Measurements from ENCODE around the gene GADD45G. TPM values are rescaled to one million over a fixed set of nuclear protein-coding genes. Genes with fewer than 3 reads are reported as not detected.

The GADD45G gene
- total and polyA plus RNA-seq, 10 of the 15 experiments (the other 5 are each of a cell fraction or from before 2014, with no cell fraction given) = 0.07 to 1.00 (median 0.29) TPM; not detected in 4

DNA sequence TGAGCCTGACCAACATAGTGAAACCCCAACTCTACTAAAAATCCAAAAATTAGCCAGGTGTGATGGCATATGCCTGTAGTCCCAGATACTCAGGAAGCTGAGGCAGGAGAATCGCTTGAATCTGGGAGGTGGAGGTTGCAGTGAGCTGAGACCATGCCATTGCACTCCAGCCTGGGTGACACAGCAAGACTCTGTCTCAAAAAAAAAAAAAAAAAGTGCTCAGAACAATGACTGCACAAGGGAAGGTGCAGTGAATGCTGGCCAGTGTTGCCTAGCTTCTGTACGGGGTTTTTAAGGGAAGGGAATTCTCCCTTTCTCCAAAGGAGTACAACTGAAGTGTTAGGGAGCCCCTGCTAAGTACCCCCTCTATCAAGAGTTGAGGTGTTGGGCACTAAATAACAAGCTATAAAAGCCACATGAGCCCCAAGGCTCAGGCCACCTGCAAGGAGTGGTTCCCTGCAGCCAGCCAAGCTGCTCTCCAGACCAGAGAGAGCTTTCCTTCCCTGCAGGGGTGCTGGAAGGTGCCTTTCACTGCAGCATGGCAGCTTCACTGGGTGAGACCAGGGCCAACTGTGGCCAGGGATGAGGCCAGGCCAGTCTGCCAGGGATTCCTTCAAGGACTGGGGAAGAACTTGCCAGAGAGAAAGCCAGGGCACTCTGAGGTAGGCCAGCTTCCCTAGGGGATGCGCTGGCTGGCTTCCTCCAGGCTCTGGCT is 14.8 kb downstream of the GADD45G start:
- TF ChIP-seq E2F8 (IDR thresholded peaks at IDR 0.05; ENCODE audit: low read depth, partially characterized antibody) (no peak), FOXK2 (IDR thresholded peaks at IDR 0.05) (no peak), ESRRA (IDR thresholded peaks at IDR 0.05; ENCODE audit: low read length) (no peak), PKNOX1 (IDR thresholded peaks at IDR 0.05) (no peak), ZBED1 (IDR thresholded peaks at IDR 0.05; ENCODE audit: borderline replicate concordance) (no peak), DPF2 (IDR thresholded peaks at IDR 0.05) (no peak), SKIL (IDR thresholded peaks at IDR 0.05; ENCODE audit: low read depth, poor library complexity, severe bottlenecking) (no peak), WRNIP1 (IDR thresholded peaks at IDR 0.05; ENCODE audit: borderline replicate concordance, low read depth, low read length) (no peak), ZBTB33 (IDR thresholded peaks at IDR 0.05) (no peak)
- TF ChIP-seq, protein P1, sequence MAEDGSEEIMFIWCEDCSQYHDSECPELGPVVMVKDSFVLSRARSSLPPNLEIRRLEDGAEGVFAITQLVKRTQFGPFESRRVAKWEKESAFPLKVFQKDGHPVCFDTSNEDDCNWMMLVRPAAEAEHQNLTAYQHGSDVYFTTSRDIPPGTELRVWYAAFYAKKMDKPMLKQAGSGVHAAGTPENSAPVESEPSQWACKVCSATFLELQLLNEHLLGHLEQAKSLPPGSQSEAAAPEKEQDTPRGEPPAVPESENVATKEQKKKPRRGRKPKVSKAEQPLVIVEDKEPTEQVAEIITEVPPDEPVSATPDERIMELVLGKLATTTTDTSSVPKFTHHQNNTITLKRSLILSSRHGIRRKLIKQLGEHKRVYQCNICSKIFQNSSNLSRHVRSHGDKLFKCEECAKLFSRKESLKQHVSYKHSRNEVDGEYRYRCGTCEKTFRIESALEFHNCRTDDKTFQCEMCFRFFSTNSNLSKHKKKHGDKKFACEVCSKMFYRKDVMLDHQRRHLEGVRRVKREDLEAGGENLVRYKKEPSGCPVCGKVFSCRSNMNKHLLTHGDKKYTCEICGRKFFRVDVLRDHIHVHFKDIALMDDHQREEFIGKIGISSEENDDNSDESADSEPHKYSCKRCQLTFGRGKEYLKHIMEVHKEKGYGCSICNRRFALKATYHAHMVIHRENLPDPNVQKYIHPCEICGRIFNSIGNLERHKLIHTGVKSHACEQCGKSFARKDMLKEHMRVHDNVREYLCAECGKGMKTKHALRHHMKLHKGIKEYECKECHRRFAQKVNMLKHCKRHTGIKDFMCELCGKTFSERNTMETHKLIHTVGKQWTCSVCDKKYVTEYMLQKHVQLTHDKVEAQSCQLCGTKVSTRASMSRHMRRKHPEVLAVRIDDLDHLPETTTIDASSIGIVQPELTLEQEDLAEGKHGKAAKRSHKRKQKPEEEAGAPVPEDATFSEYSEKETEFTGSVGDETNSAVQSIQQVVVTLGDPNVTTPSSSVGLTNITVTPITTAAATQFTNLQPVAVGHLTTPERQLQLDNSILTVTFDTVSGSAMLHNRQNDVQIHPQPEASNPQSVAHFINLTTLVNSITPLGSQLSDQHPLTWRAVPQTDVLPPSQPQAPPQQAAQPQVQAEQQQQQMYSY (CRISPR knock-in tag; IDR thresholded peaks at IDR 0.05) = no peak

More for the DNA sequence above, 14.8 kb downstream of the GADD45G start:
- DNase-seq (ENCODE audit: low read depth, low spot score) = no peak
- intact Hi-C loops (cut with micrococcal nuclease; ENCODE audit: unreplicated experiment) (no loop called here), in situ Hi-C loops (cut with MboI) (no loop called here)
- Histone ChIP-seq H2AFZ (ENCODE audit: control insufficient read depth, low read depth, low read length) (no peak overlapping the region), H3K27ac (ENCODE audit: control insufficient read depth, insufficient read depth) (no peak overlapping the region), H3K36me3 (ENCODE audit: control insufficient read depth in 2 of 2, insufficient read depth in 2 of 2, low read length in 1 of 2) (no peaks in the 10 kb centered on the region), H3K9me3 (replicated peaks; ENCODE audit: control insufficient read depth, insufficient read depth, low read length) (no peaks in the 10 kb centered on the region), H3K4me3 (no peak overlapping the region), H3K27me3 (replicated peaks in 1 of 2; ENCODE audit: control insufficient read depth in 2 of 2, insufficient read depth in 2 of 2, low read length in 1 of 2) (peaks cover 5 to 12% of the 10 kb centered on the region in 2 experiments; a peak in 3 of 4 replicates), H3K4me2 (ENCODE audit: control insufficient read depth, insufficient read depth) (no peak overlapping the region), H3K9ac (ENCODE audit: control insufficient read depth, insufficient read depth, low read length) (no peak overlapping the region), H4K20me1 (ENCODE audit: control insufficient read depth, insufficient read depth) (no peaks in the 10 kb centered on the region), H3K79me2 (ENCODE audit: control insufficient read depth, insufficient read depth, low read length) (no peaks in the 10 kb centered on the region), H3K4me1 (ENCODE audit: control insufficient read depth, insufficient read depth, low read length) (no peaks in the 10 kb centered on the region)
- no TSS peak for BruUV-seq (replicated peaks)
- ChIA-PET CTCF (interaction anchor here (0.9 to 2.2 kb wide), 2 partner anchors 16 to 22 kb away, joined by 3 to 8 read pairs; no protein-coding TSS in a partner anchor), SMC1A (ENCODE audit: uncharacterized antibody, unreplicated experiment) (interaction anchor here (0.6 kb wide), 1 partner anchor 143 kb away, joined by 3 read pairs; no protein-coding TSS in a partner anchor), POLR2A (no interaction called here), RAD21 (ENCODE audit: unreplicated experiment) (no interaction called here)
- ATAC-seq = no peak
- no peak for FAIRE-seq
- 0% methylated on average over 3 of the region's 3 CpGs for WGBS (ENCODE audit: insufficient coverage, insufficient replicate concordance, low lambda C conversion rate, missing lambda C conversion rate)

All from GM12878 (cell line).